Lung (tissue), 12 donors: ENCODE results near the gene SPNS2. TPM values are rescaled to one million over a fixed set of nuclear protein-coding genes. Genes with fewer than 3 reads are reported as not detected.

Experiments
- ATAC-seq: fragments of 200-7000 bp; cut with Tn5 transposase; one replicate; pipeline ENCODE4 v1.9.1; 2020; ENCODE audit warnings: moderate number of reproducible peaks; ENCODE audit not compliant: insufficient read depth, low FRiP score
- DNase-seq, 3 donors: peaks; one replicate each; pipeline ENCODE4 v3.0.0-alpha.2; 2013 to 2017
- H3K27ac ChIP-seq, 2 donors: one replicate each; pipeline ENCODE4 v1.5.1; 2013; ENCODE audit warnings: mild to moderate bottlenecking in 2 of 2, moderate library complexity in 2 of 2, control low read depth in 1 of 2, inconsistent platforms in 1 of 2, low read depth in 1 of 2, low read length in 1 of 2
- H3K27me3 ChIP-seq, 3 donors: one replicate each; pipeline ENCODE4 v1.5.1; 2013; ENCODE audit warnings: low read length in 2 of 3; ENCODE audit not compliant: control insufficient read depth in 3 of 3, insufficient read depth in 3 of 3
- H3K36me3 ChIP-seq, 4 donors: one replicate each; pipeline ENCODE4 v1.5.1; 2013; ENCODE audit warnings: low read length in 4 of 4, mild to moderate bottlenecking in 1 of 4, moderate library complexity in 1 of 4; ENCODE audit not compliant: control insufficient read depth in 4 of 4, insufficient read depth in 4 of 4
- H3K4me1 ChIP-seq, 5 donors: one replicate each; pipeline ENCODE4 v1.5.1; 2013; ENCODE audit warnings: low read length in 5 of 5, mild to moderate bottlenecking in 2 of 5, moderate library complexity in 1 of 5; ENCODE audit not compliant: control insufficient read depth in 5 of 5, insufficient read depth in 5 of 5
- H3K4me3 ChIP-seq: one replicate; pipeline ENCODE4 v1.5.1; 2013; ENCODE audit warnings: mild to moderate bottlenecking, control low read depth, moderate library complexity
- H3K9ac ChIP-seq, 2 donors: one replicate each; pipeline ENCODE4 v1.5.1; 2013; ENCODE audit warnings: low read length in 2 of 2, control low read depth in 1 of 2; ENCODE audit not compliant: insufficient read depth in 1 of 2
- H3K9me3 ChIP-seq, 4 donors: one replicate each; pipeline ENCODE4 v1.5.1; 2013; ENCODE audit warnings: low read length in 3 of 4, mild to moderate bottlenecking in 1 of 4, moderate library complexity in 1 of 4; ENCODE audit not compliant: control insufficient read depth in 4 of 4, insufficient read depth in 3 of 4
- CTCF ChIP-seq: IDR thresholded peaks from 2 replicates; pipeline ENCODE4 v1.5.1; 2012; ENCODE audit warnings: mild to moderate bottlenecking; ENCODE audit errors: control extremely low read depth, extremely low read depth
- WGBS, 2 donors: extraction: QIAGEN DNeasy Blood & Tissue Kit; methylation state at CpG; one replicate each; pipeline ENCODE4 v1.1.7; 2013; 5-methylcytosine and 5-hydroxymethylcytosine counted together
- polyA plus RNA-seq, 2 donors: library from polyadenylated mRNA; stranded (reverse); fragments of 200-250 nt; gene quantifications; one replicate each; pipeline ENCODE4 v1.2.1, GENCODE V29; 2013
- total RNA-seq, 2 donors: library from RNA; depleted of rRNA in 1 of 2; stranded (reverse); fragments of >200 nt in 1 of 2; gene quantifications; one replicate each; pipeline ENCODE4 v1.2.1, GENCODE V29; 2014 to 2021
- donor health status: control.
- donor health status: control.
- donor health status: Bipolar disorder and iron deficiency.
- donor health status: healthy.
- donor health status: DM: yes; HTN: yes; CAD: no.

Gene SPNS2
- total and polyA plus RNA-seq, 4 donors = 26.8 to 60.1 (median 42.5) TPM

- no peak for ATAC-seq
- Histone ChIP-seq H3K4me1 (peaks cover 0 to 4% (median 0%) of the 10 kb centered on the region in 5 donors), H3K9ac (no peak overlapping the region), H3K9me3 (no peaks in the 10 kb centered on the region), H3K27me3 (no peaks in the 10 kb centered on the region), H3K27ac (no peak overlapping the region), H3K36me3 (peaks cover 3 to 90% (median 26%) of the 10 kb centered on the region in 4 donors), H3K4me3 (no peak overlapping the region)
- 92 to 94% methylated on average over 18 of the region's 18 CpGs for WGBS, 2 donors
- no peak for DNase-seq
- no peak for TF ChIP-seq CTCF
These were observed 46.2 kb downstream of the SPNS2 start for GRCh38 chr17:4544951-4545216.

- Histone ChIP-seq H3K9me3 (no peaks in the 10 kb centered on the region), H3K4me3 (no peak overlapping the region), H3K27me3 (no peaks in the 10 kb centered on the region), H3K27ac (no peak overlapping the region), H3K36me3 (peaks cover 3 to 90% (median 27%) of the 10 kb centered on the region in 4 donors), H3K4me1 (peaks cover 0 to 4% (median 0%) of the 10 kb centered on the region in 5 donors), H3K9ac (no peak overlapping the region)
- TF ChIP-seq CTCF = no peak
- no peak for ATAC-seq
- 92 to 94% methylated on average over 32 of the region's 32 CpGs for WGBS, 2 donors
- DNase-seq = no peak
These were observed 46.7 kb downstream of the SPNS2 start for GRCh38 chr17:4545217-4545951.

GRCh38 chr17:4547118-4547906 lies 48.6 kb downstream of the SPNS2 start:
- no peak for DNase-seq
- peaks cover 3 to 89% (median 36%) of the 10 kb centered on the region in 4 donors for H3K36me3 ChIP-seq
- H3K4me3 ChIP-seq = no peak overlapping the region
- H3K27ac ChIP-seq = no peak overlapping the region
- no peak for ATAC-seq
- 92 to 95% methylated on average over 17 of the region's 17 CpGs for WGBS, 2 donors
- no peaks in the 10 kb centered on the region for H3K27me3 ChIP-seq
- no peaks in the 10 kb centered on the region for H3K4me1 ChIP-seq
- H3K9ac ChIP-seq = no peak overlapping the region
- no peaks in the 10 kb centered on the region for H3K9me3 ChIP-seq
- no peak for TF ChIP-seq CTCF
